ENCODE results near the gene NTN1. TPM values are rescaled to one million over a fixed set of nuclear protein-coding genes. Genes with fewer than 3 reads are reported as not detected.

Gene NTN1
- total RNA-seq, 1 experiment from 2014 or later, result 4.9 TPM

GRCh38 chr17:9158544-9159452 is 137.5 kb downstream of the NTN1 start:
- DNase-seq (ENCODE audit: low spot score), result no peak

- DNase-seq (ENCODE audit: low spot score), result no peak
Observed at GRCh38 chr17:9162275-9162985, 141.1 kb downstream of the NTN1 start.

GRCh38 chr17:9166788-9167187 is 145.5 kb downstream of the NTN1 start:
- no peak for DNase-seq (ENCODE audit: low spot score)

GRCh38 chr17:9167379-9167778 is 146.1 kb downstream of the NTN1 start:
- no peak for DNase-seq (ENCODE audit: low spot score)

- DNase-seq (ENCODE audit: low spot score), result no peak
Observed at GRCh38 chr17:9169116-9169515, 147.8 kb downstream of the NTN1 start.

- no peak for DNase-seq (ENCODE audit: low spot score)
Observed at GRCh38 chr17:9170336-9170735, 149.0 kb downstream of the NTN1 start.

GRCh38 chr17:9170853-9171252 is 149.5 kb downstream of the NTN1 start:
- no peak for DNase-seq (ENCODE audit: low spot score)

GRCh38 chr17:9173386-9173983 is 152.2 kb downstream of the NTN1 start:
- DNase-seq (ENCODE audit: low spot score), result no peak

GRCh38 chr17:9174312-9174711 is 153.0 kb downstream of the NTN1 start:
- DNase-seq (ENCODE audit: low spot score), result no peak

GRCh38 chr17:9174779-9175574 is 153.7 kb downstream of the NTN1 start:
- DNase-seq (ENCODE audit: low spot score), result no peak

- no peak for DNase-seq (ENCODE audit: low spot score)
Observed at GRCh38 chr17:9175700-9176467, 154.6 kb downstream of the NTN1 start.

- no peak for DNase-seq (ENCODE audit: low spot score)
Observed at GRCh38 chr17:9177212-9177611, 155.9 kb downstream of the NTN1 start.

- DNase-seq (ENCODE audit: low spot score), result no peak
Observed at GRCh38 chr17:9178319-9178718, 157.0 kb downstream of the NTN1 start.

GRCh38 chr17:9179602-9180001 is 158.3 kb downstream of the NTN1 start:
- no peak for DNase-seq (ENCODE audit: low spot score)

GRCh38 chr17:9181640-9182039 is 160.3 kb downstream of the NTN1 start:
- DNase-seq (ENCODE audit: low spot score), result no peak

GRCh38 chr17:9183306-9183705 is 162.0 kb downstream of the NTN1 start:
- no peak for DNase-seq (ENCODE audit: low spot score)

GRCh38 chr17:9185142-9185541 is 163.8 kb downstream of the NTN1 start:
- DNase-seq (ENCODE audit: low spot score), result no peak

GRCh38 chr17:9185688-9186284 is 164.5 kb downstream of the NTN1 start:
- no peak for DNase-seq (ENCODE audit: low spot score)

- DNase-seq (ENCODE audit: low spot score), result no peak
Observed at GRCh38 chr17:9187828-9188227, 166.5 kb downstream of the NTN1 start.

- DNase-seq (ENCODE audit: low spot score), result no peak
Observed at GRCh38 chr17:9188367-9188766, 167.1 kb downstream of the NTN1 start.

- no peak for DNase-seq (ENCODE audit: low spot score)
Observed at GRCh38 chr17:9189870-9190269, 168.6 kb downstream of the NTN1 start.

Measured in A172 (cell line).